ENCODE data around the gene RHBDD1.
A peak's percentile ranks its signal among the peaks of the same experiment; 100 is the strongest.

The RHBDD1 gene

DNA sequence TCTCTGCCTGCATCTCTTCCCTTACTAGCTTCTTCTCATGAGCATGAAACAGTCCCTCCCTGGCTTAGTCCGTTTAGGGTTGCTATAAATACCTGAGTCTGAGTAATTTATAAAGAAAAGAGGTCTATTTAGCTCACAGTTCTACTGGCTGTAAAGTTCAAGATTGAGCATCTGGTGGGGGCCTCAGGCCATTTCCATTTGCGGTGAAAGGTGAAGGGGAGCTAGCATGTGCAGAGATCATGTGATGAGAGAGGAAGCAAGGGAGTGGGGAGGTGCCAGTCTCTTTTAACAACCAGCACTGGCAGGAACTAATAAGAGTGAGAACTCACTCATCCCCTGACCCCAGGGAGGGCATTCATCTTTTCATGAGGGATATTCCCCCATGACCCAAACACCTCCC, 26.8 kb downstream of the RHBDD1 start:
- no peak for TF ChIP-seq Cebpa-rat (IDR thresholded peaks at IDR 0.05)
- Histone ChIP-seq H3K4me1 (no peaks in the 10 kb centered on the region), H3K9ac (no peak overlapping the region), H3K4me2 (no peak overlapping the region), H3K36me3 (peaks cover 7 to 29% (median 17%) of the 10 kb centered on the region in 11 experiments; a peak in 16 of 22 replicates), H4K20me1 (no peaks in the 10 kb centered on the region), H3K4me3 (no peak overlapping the region), H3K9me3 (replicated peaks in 1 of 11) (no peaks in the 10 kb centered on the region), H3K27ac (no peak overlapping the region), H3K27me3 (no peaks in the 10 kb centered on the region)

DNA sequence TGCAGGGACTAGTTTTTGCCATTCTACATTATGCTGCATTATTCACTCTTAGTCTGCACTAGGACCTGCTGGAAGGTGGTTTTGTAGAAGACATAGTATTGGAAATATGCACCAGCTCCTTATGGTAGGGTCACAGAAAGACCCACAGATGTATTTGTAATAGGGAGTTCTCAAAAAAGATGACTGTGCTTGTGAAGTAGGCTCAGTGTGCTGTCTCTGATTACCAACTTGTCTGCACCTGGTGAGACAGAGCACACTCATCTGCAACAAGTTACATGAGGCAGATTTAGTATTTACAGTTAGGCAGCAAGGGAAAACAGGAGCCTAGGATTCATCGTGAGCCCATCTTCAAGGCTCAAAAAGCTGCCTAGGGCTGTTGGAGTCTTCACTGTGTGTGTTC, 29.4 kb downstream of the RHBDD1 start:
- Histone ChIP-seq H4K20me1 (no peaks in the 10 kb centered on the region), H3K4me2 (no peak overlapping the region), H3K27ac (no peak overlapping the region), H3K27me3 (no peaks in the 10 kb centered on the region), H3K4me1 (no peaks in the 10 kb centered on the region), H3K36me3 (peaks cover 14 to 52% (median 29%) of the 10 kb centered on the region in 11 experiments; a peak in 20 of 22 replicates), H3K9me3 (replicated peaks in 1 of 11) (no peaks in the 10 kb centered on the region), H3K9ac (no peak overlapping the region), H3K4me3 (no peak overlapping the region)
- TF ChIP-seq Cebpa-rat (IDR thresholded peaks at IDR 0.05) = no peak

DNA sequence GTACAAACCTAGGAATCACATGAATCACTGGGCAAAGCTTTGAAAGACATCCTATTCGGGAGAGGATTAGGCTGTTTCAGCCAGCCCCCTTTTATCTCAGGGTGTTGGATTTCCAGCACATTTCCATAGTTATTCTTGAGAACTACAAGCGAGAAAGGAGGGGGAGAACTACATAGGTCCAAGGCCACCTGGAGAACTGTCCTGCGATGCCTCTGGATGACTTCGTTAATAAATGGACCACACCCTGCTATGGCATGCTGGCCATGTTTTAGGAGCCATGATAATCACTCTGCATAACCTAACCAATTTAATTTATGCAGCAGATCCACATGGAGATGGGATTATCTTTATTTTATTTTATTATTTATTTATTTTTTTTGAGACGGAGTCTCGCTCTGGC, 29.9 kb downstream of the RHBDD1 start:
- Histone ChIP-seq H3K36me3 (peaks cover 14 to 54% (median 29%) of the 10 kb centered on the region in 11 experiments; a peak in 20 of 22 replicates), H3K4me1 (no peaks in the 10 kb centered on the region), H3K9me3 (replicated peaks in 1 of 11) (no peaks in the 10 kb centered on the region), H3K4me2 (no peak overlapping the region), H4K20me1 (no peaks in the 10 kb centered on the region), H3K9ac (no peak overlapping the region), H3K27ac (no peak overlapping the region), H3K4me3 (no peak overlapping the region), H3K27me3 (no peaks in the 10 kb centered on the region)
- TF ChIP-seq Cebpa-rat (IDR thresholded peaks at IDR 0.05) = no peak

DNA sequence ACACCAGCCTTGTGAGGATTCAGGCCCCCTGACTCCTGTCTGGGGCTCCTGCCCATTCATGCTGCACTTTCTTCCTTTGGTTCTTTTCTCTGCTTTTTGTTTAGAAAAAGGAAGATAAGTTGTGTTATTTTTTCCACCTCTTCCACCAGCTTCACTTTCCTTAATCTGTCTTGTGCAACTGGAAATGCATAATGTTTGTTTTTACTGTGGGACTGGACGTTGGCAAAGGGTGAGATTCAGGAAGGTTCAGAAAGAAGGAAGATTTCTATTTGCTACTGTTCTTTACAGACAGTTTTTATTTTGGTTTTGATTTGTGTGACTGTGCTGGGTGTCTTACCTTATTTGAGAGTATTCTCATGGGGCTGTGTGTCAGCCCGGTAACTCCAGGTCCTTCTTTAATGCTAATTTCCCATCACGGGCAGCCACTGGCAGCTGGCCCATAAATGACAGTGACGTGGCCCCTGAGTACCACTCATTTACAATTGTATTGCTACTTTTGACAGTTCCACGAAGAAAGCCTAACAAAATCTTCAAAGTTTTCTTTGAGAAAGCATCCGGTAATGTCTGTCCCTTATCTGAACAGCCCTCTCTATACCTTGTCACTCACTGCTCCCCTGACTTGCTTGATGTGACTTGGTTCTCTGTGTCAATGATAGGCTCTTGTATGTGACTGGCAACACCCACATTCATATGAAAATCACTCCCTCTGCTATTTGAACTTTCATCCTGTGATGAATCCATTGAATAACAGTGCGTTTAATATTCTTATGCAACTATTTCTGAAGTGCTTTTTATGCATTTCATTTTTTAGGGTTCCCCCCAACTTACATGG, 32.7 kb downstream of the RHBDD1 start:
- H3K9ac ChIP-seq = no peak overlapping the region
- H3K4me2 ChIP-seq = no peak overlapping the region
- H3K9me3 ChIP-seq (replicated peaks in 1 of 11) = no peaks in the 10 kb centered on the region
- no peak for TF ChIP-seq Cebpa-rat (IDR thresholded peaks at IDR 0.05)
- peaks cover 14 to 54% (median 29%) of the 10 kb centered on the region in 11 experiments; a peak in 20 of 22 replicates for H3K36me3 ChIP-seq
- peaks cover 0 to 12% (median 3%) of the 10 kb centered on the region in 10 experiments; a peak in 7 of 20 replicates for H3K4me1 ChIP-seq
- no peaks in the 10 kb centered on the region for H3K27me3 ChIP-seq
- no peaks in the 10 kb centered on the region for H4K20me1 ChIP-seq
- no peak overlapping the region for H3K27ac ChIP-seq
- no peak overlapping the region for H3K4me3 ChIP-seq

DNA sequence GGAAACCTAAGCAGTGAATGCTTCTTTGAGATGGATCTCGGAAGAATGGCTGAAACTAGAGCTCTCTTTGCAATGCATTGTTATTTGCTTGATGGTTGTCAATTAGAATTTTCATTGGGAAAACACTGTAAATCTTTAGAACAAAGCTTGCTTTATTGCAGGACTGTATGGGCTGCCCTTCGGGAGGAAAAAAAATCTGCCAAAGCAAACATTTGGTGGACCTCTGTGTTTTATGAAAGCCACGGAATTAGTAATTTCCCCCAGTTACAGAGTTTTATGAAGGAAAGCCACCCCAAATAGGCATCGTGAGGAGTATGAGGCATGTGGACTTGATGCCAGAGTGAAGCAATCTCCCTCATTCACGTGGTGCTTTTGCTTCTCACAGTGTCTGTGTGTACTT, 33.5 kb downstream of the RHBDD1 start:
- Histone ChIP-seq H4K20me1 (no peaks in the 10 kb centered on the region), H3K27me3 (no peaks in the 10 kb centered on the region), H3K4me2 (no peak overlapping the region), H3K9ac (no peak overlapping the region), H3K4me1 (peaks cover 0 to 13% (median 3%) of the 10 kb centered on the region in 10 experiments; a peak in 7 of 20 replicates), H3K9me3 (replicated peaks in 1 of 11) (no peaks in the 10 kb centered on the region), H3K4me3 (no peak overlapping the region), H3K27ac (no peak overlapping the region), H3K36me3 (peaks cover 14 to 54% (median 34%) of the 10 kb centered on the region in 11 experiments; a peak in 20 of 22 replicates)
- no peak for TF ChIP-seq Cebpa-rat (IDR thresholded peaks at IDR 0.05)

DNA sequence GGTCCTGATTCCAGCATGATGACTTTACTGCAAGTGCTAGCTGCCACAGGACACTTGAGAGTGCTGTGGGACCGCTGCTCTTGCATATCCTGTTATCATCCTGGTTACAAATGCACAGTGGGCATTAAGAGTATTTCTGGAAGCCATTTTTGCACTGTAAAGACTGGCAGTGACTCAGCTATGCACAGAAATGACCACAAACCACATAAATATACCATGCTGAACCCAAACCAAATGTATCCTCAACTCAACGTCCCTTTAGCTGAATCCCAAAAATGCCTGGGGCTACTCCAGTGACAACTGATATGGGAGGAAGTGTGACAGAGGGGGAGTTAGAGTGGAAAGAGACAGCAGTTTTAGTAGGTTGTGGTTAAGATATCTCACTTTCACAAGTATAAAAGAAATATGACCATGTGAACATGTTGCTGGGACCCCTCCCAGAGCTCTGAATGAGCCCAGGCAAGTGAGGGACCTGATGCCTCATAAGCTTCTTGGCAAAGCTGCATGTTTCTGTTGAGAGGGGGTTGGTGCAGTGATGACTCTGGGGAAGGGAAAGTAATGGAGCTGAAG, 37.3 kb downstream of the RHBDD1 start:
- Histone ChIP-seq H3K4me3 (no peak overlapping the region), H3K9me3 (replicated peaks in 1 of 11) (no peaks in the 10 kb centered on the region), H3K27ac (no peak overlapping the region; a peak in 1 of 22 replicates), H3K9ac (no peak overlapping the region), H3K27me3 (no peaks in the 10 kb centered on the region), H3K4me1 (peaks cover 0 to 25% (median 3%) of the 10 kb centered on the region in 10 experiments; a peak in 7 of 20 replicates), H3K36me3 (peaks cover 2 to 25% (median 14%) of the 10 kb centered on the region in 11 experiments; a peak in 14 of 22 replicates), H4K20me1 (no peaks in the 10 kb centered on the region), H3K4me2 (peak overlapping the region in 4 of 11 experiments; percentile 11 to 38 (median 24); a peak in 4 of 22 replicates)
- no peak for TF ChIP-seq Cebpa-rat (IDR thresholded peaks at IDR 0.05)

DNA sequence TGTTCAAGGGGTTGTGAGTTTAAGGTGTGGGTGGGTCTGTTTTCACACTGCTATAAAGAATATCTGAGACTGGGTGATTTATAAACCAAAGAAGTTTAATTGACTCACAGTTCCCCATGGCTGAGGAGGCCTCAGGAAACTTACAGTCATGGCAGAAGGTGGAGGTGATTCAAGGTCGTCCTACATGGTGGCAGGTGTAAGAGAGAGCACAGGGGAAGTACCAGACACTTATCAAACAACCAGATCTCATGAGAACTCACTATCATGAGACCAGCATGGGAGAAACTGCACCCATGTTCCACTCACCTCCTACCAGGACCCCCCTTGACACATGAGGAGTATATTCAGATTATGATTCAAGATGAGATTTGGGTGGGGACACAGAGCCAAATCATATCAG, 38.0 kb downstream of the RHBDD1 start:
- Histone ChIP-seq H3K27ac (no peak overlapping the region), H3K4me2 (no peak overlapping the region), H3K4me3 (no peak overlapping the region), H3K9ac (no peak overlapping the region), H3K9me3 (replicated peaks in 1 of 11) (no peaks in the 10 kb centered on the region), H4K20me1 (no peaks in the 10 kb centered on the region), H3K4me1 (peaks cover 0 to 25% (median 3%) of the 10 kb centered on the region in 10 experiments; a peak in 7 of 20 replicates), H3K27me3 (no peaks in the 10 kb centered on the region), H3K36me3 (peaks cover 0 to 24% (median 12%) of the 10 kb centered on the region in 11 experiments; a peak in 12 of 22 replicates)
- TF ChIP-seq Cebpa-rat (IDR thresholded peaks at IDR 0.05) = no peak

DNA sequence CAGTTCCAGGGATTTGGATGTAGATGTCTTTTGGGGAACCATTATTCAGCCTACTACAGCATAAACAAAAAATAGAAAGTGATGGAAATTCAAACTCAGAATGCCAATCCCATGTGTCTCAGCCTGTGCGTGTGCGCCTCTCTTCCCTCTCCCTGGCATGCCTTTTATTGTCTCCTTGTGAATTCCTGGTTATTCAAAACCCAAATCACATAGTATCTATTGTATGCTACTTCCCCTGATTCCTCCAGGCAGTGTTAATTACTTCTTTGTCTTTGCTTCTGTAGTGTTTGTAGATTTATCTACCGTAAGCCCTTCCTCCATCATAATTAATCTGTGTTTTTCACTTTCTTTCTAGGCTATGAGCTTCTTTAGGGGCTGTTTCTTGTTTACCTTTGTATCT, 38.9 kb downstream of the RHBDD1 start:
- no peak overlapping the region for H3K27ac ChIP-seq
- H4K20me1 ChIP-seq = no peaks in the 10 kb centered on the region
- H3K9me3 ChIP-seq (replicated peaks in 1 of 11) = no peaks in the 10 kb centered on the region
- no peak overlapping the region for H3K4me3 ChIP-seq
- peaks cover 0 to 25% (median 3%) of the 10 kb centered on the region in 10 experiments; a peak in 7 of 20 replicates for H3K4me1 ChIP-seq
- H3K4me2 ChIP-seq = no peak overlapping the region
- peaks cover 0 to 15% (median 7%) of the 10 kb centered on the region in 11 experiments; a peak in 10 of 22 replicates for H3K36me3 ChIP-seq
- no peaks in the 10 kb centered on the region for H3K27me3 ChIP-seq
- no peak for TF ChIP-seq Cebpa-rat (IDR thresholded peaks at IDR 0.05)
- H3K9ac ChIP-seq = no peak overlapping the region

DNA sequence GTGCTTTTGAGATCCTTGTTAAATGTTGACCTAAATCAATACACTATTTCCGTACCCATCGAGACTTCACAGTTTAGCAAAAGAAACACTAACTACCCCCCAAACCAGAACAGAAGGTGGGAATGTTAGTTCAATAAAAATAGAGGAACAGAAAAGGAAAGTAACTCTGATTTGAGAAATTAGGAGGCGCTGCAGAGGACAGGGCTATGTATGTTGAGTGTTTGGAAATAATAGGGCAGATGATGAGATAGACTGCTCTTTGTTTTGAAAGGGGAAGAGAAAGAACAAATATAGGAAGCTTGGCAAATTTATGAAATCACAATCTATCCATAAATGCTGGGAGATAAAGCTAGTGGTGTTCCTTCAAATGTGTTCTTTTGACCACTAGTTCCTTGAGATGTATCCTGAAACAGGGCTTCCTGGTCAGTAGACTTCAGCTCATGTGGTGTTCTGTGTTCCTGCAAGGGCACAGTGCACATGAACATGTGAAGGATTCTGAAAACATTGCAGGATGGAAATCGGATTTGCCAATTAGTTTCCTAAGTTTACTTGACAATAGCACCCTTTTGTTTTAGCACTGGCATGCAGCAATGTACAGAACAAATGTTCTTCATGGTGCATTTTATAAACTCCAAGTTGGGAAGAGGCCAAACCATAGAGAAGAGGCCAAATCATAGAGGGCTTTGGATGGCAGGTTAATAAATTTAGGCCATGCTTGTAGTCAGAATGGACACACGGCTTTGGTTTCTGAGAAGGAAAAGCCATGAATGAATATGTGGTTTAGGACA, 39.8 kb downstream of the RHBDD1 start:
- Histone ChIP-seq H3K4me3 (no peak overlapping the region), H3K36me3 (peaks cover 0 to 14% (median 2%) of the 10 kb centered on the region in 11 experiments; a peak in 6 of 22 replicates), H3K9ac (no peak overlapping the region), H4K20me1 (no peaks in the 10 kb centered on the region), H3K4me2 (peak overlapping the region in 2 of 11 experiments; percentile 14 to 22; a peak in 2 of 22 replicates), H3K27me3 (no peaks in the 10 kb centered on the region), H3K27ac (no peak overlapping the region), H3K4me1 (peaks cover 0 to 25% (median 3%) of the 10 kb centered on the region in 10 experiments; a peak in 7 of 20 replicates), H3K9me3 (replicated peaks in 1 of 11) (no peaks in the 10 kb centered on the region; a peak in 1 of 22 replicates)
- no peak for TF ChIP-seq Cebpa-rat (IDR thresholded peaks at IDR 0.05)

Measured in BLaER1 treated with 17β-estradiol and CSF1 and Interleukin-3, amounts not matched to agents 10 nM and 100 nM (cell line).